Panc1 (cell line): ENCODE results near the gene GPRC5C.

Source experiments
- POLR2AphosphoS5 ChIP-seq: IDR thresholded peaks from 2 replicates; pipeline ENCODE4 v1.6.1; 2012; ENCODE audit warnings: mild to moderate bottlenecking, low read depth, low read length, moderate library complexity
- SIN3A ChIP-seq: IDR thresholded peaks from 2 replicates; pipeline ENCODE4 v1.6.1; 2012; ENCODE audit warnings: low read depth, mild to moderate bottlenecking, low read length, moderate library complexity, borderline replicate concordance; ENCODE audit not compliant: insufficient read depth
- TCF7L2 ChIP-seq: IDR thresholded peaks from 2 replicates; pipeline ENCODE4 v1.6.1; 2011; ENCODE audit warnings: mild to moderate bottlenecking, low read depth, low read length, inconsistent platforms
- TF ChIP-seq, protein P1 (sequence below): fragments of 450-650 bp; IDR thresholded peaks from 2 replicates; pipeline ENCODE4 v1.5.1; 2017; ENCODE audit warnings: mild to moderate bottlenecking
- TF ChIP-seq, protein P2 (sequence below), 2 experiments: IDR thresholded peaks; 2 replicates each; pipeline ENCODE4 v1.6.1; 2011 to 2012; ENCODE audit warnings: low read depth in 2 of 2, control low read depth in 1 of 2, low read length in 1 of 2, mild to moderate bottlenecking in 1 of 2, moderate library complexity in 1 of 2; ENCODE audit not compliant: insufficient read depth in 1 of 2

GRCh38 chr17:74449773-74450172 is 17.9 kb downstream of the GPRC5C start:
- no peak for TF ChIP-seq POLR2AphosphoS5
- TF ChIP-seq, protein P1, sequence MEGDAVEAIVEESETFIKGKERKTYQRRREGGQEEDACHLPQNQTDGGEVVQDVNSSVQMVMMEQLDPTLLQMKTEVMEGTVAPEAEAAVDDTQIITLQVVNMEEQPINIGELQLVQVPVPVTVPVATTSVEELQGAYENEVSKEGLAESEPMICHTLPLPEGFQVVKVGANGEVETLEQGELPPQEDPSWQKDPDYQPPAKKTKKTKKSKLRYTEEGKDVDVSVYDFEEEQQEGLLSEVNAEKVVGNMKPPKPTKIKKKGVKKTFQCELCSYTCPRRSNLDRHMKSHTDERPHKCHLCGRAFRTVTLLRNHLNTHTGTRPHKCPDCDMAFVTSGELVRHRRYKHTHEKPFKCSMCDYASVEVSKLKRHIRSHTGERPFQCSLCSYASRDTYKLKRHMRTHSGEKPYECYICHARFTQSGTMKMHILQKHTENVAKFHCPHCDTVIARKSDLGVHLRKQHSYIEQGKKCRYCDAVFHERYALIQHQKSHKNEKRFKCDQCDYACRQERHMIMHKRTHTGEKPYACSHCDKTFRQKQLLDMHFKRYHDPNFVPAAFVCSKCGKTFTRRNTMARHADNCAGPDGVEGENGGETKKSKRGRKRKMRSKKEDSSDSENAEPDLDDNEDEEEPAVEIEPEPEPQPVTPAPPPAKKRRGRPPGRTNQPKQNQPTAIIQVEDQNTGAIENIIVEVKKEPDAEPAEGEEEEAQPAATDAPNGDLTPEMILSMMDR, result no peak
- TF ChIP-seq, protein P2, sequence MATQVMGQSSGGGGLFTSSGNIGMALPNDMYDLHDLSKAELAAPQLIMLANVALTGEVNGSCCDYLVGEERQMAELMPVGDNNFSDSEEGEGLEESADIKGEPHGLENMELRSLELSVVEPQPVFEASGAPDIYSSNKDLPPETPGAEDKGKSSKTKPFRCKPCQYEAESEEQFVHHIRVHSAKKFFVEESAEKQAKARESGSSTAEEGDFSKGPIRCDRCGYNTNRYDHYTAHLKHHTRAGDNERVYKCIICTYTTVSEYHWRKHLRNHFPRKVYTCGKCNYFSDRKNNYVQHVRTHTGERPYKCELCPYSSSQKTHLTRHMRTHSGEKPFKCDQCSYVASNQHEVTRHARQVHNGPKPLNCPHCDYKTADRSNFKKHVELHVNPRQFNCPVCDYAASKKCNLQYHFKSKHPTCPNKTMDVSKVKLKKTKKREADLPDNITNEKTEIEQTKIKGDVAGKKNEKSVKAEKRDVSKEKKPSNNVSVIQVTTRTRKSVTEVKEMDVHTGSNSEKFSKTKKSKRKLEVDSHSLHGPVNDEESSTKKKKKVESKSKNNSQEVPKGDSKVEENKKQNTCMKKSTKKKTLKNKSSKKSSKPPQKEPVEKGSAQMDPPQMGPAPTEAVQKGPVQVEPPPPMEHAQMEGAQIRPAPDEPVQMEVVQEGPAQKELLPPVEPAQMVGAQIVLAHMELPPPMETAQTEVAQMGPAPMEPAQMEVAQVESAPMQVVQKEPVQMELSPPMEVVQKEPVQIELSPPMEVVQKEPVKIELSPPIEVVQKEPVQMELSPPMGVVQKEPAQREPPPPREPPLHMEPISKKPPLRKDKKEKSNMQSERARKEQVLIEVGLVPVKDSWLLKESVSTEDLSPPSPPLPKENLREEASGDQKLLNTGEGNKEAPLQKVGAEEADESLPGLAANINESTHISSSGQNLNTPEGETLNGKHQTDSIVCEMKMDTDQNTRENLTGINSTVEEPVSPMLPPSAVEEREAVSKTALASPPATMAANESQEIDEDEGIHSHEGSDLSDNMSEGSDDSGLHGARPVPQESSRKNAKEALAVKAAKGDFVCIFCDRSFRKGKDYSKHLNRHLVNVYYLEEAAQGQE (IDR thresholded peaks at IDR 0.05; ENCODE audit: insufficient read depth in 1 of 2, low read depth in 2 of 2, low read length in 1 of 2), result no peak
- no peak for TF ChIP-seq TCF7L2
- no peak for TF ChIP-seq SIN3A
